ENCODE results near the gene CCRL2.
"Not testable (repeated sequence)": the region's sequence is repeated elsewhere in the genome, so short reads cannot be mapped to it uniquely, and the experiment has no call there.

The CCRL2 gene

GRCh38 chr3:46429671-46430070 is 22.6 kb downstream of the CCRL2 start:
- Histone ChIP-seq H3K79me2 (ENCODE audit: control insufficient read depth, insufficient read depth, low read length, unreplicated experiment) (no peaks in the 10 kb centered on the region), H3K27ac (ENCODE audit: low read depth, low read length) (no peak overlapping the region), H3K27me3 (ENCODE audit: insufficient read depth, low read length) (peaks cover 4% of the 10 kb centered on the region; the same call in 1 of the 2 replicates), H2AFZ (ENCODE audit: low read length, unreplicated experiment) (no peak overlapping the region), H3K4me1 (ENCODE audit: control insufficient read depth, insufficient read depth, low read length, unreplicated experiment) (no peaks in the 10 kb centered on the region), H3K4me3 (ENCODE audit: low read depth, low read length) (no peak overlapping the region), H3K36me3 (ENCODE audit: insufficient read depth, low read length) (no peaks in the 10 kb centered on the region)

- not testable (repeated sequence) for H3K79me2 ChIP-seq (ENCODE audit: control insufficient read depth, insufficient read depth, low read length, unreplicated experiment); H2AFZ ChIP-seq (ENCODE audit: low read length, unreplicated experiment); H3K36me3 ChIP-seq (ENCODE audit: insufficient read depth, low read length); H3K4me3 ChIP-seq (ENCODE audit: low read depth, low read length); H3K4me1 ChIP-seq (ENCODE audit: control insufficient read depth, insufficient read depth, low read length, unreplicated experiment); H3K27ac ChIP-seq (ENCODE audit: low read depth, low read length)
- H3K27me3 ChIP-seq (ENCODE audit: insufficient read depth, low read length), result peaks cover 15% of the 10 kb centered on the region; the same call in 1 of the 2 replicates
Observed at GRCh38 chr3:46430879-46431278, 23.8 kb downstream of the CCRL2 start.

- not testable (repeated sequence) for H3K27ac ChIP-seq (ENCODE audit: low read depth, low read length); H3K4me3 ChIP-seq (ENCODE audit: low read depth, low read length); H3K36me3 ChIP-seq (ENCODE audit: insufficient read depth, low read length); H3K79me2 ChIP-seq (ENCODE audit: control insufficient read depth, insufficient read depth, low read length, unreplicated experiment); H2AFZ ChIP-seq (ENCODE audit: low read length, unreplicated experiment); H3K4me1 ChIP-seq (ENCODE audit: control insufficient read depth, insufficient read depth, low read length, unreplicated experiment)
- peaks cover 22% of the 10 kb centered on the region; the same call in 1 of the 2 replicates for H3K27me3 ChIP-seq (ENCODE audit: insufficient read depth, low read length)
Observed at GRCh38 chr3:46431905-46432304, 24.8 kb downstream of the CCRL2 start.

- H3K36me3 ChIP-seq (ENCODE audit: insufficient read depth, low read length); H2AFZ ChIP-seq (ENCODE audit: low read length, unreplicated experiment); H3K27ac ChIP-seq (ENCODE audit: low read depth, low read length); H3K4me1 ChIP-seq (ENCODE audit: control insufficient read depth, insufficient read depth, low read length, unreplicated experiment); H3K4me3 ChIP-seq (ENCODE audit: low read depth, low read length); H3K79me2 ChIP-seq (ENCODE audit: control insufficient read depth, insufficient read depth, low read length, unreplicated experiment): not testable (repeated sequence)
- H3K27me3 ChIP-seq (ENCODE audit: insufficient read depth, low read length), result peaks cover 22% of the 10 kb centered on the region; the same call in 1 of the 2 replicates
Observed at GRCh38 chr3:46433118-46433517, 26.1 kb downstream of the CCRL2 start.

GRCh38 chr3:46433841-46434240 is 26.8 kb downstream of the CCRL2 start:
- Histone ChIP-seq H3K27me3 (ENCODE audit: insufficient read depth, low read length) (peaks cover 24% of the 10 kb centered on the region; the same call in 1 of the 2 replicates), H3K4me1 (ENCODE audit: control insufficient read depth, insufficient read depth, low read length, unreplicated experiment) (no peaks in the 10 kb centered on the region), H2AFZ (ENCODE audit: low read length, unreplicated experiment) (no peak overlapping the region), H3K4me3 (ENCODE audit: low read depth, low read length) (no peak overlapping the region), H3K36me3 (ENCODE audit: insufficient read depth, low read length) (no peaks in the 10 kb centered on the region), H3K79me2 (ENCODE audit: control insufficient read depth, insufficient read depth, low read length, unreplicated experiment) (no peaks in the 10 kb centered on the region), H3K27ac (ENCODE audit: low read depth, low read length) (no peak overlapping the region)

- Histone ChIP-seq H3K4me1 (ENCODE audit: control insufficient read depth, insufficient read depth, low read length, unreplicated experiment) (no peaks in the 10 kb centered on the region), H2AFZ (ENCODE audit: low read length, unreplicated experiment) (no peak overlapping the region), H3K4me3 (ENCODE audit: low read depth, low read length) (no peak overlapping the region), H3K27ac (ENCODE audit: low read depth, low read length) (no peak overlapping the region), H3K79me2 (ENCODE audit: control insufficient read depth, insufficient read depth, low read length, unreplicated experiment) (no peaks in the 10 kb centered on the region), H3K27me3 (ENCODE audit: insufficient read depth, low read length) (peaks cover 32% of the 10 kb centered on the region), H3K36me3 (ENCODE audit: insufficient read depth, low read length) (no peaks in the 10 kb centered on the region)
Observed at GRCh38 chr3:46435081-46435726, 28.1 kb downstream of the CCRL2 start.

- peaks cover 36% of the 10 kb centered on the region for H3K27me3 ChIP-seq (ENCODE audit: insufficient read depth, low read length)
- no peaks in the 10 kb centered on the region for H3K4me1 ChIP-seq (ENCODE audit: control insufficient read depth, insufficient read depth, low read length, unreplicated experiment)
- H3K27ac ChIP-seq (ENCODE audit: low read depth, low read length), result no peak overlapping the region
- H3K36me3 ChIP-seq (ENCODE audit: insufficient read depth, low read length), result no peaks in the 10 kb centered on the region
- H3K79me2 ChIP-seq (ENCODE audit: control insufficient read depth, insufficient read depth, low read length, unreplicated experiment), result no peaks in the 10 kb centered on the region
- H3K4me3 ChIP-seq (ENCODE audit: low read depth, low read length), result no peak overlapping the region
- no peak overlapping the region for H2AFZ ChIP-seq (ENCODE audit: low read length, unreplicated experiment)
Observed at GRCh38 chr3:46438831-46439230, 31.8 kb downstream of the CCRL2 start.

- Histone ChIP-seq H3K27me3 (ENCODE audit: insufficient read depth, low read length) (peaks cover 23% of the 10 kb centered on the region), H3K79me2 (ENCODE audit: control insufficient read depth, insufficient read depth, low read length, unreplicated experiment) (no peaks in the 10 kb centered on the region), H3K27ac (ENCODE audit: low read depth, low read length) (no peak overlapping the region), H3K36me3 (ENCODE audit: insufficient read depth, low read length) (no peaks in the 10 kb centered on the region), H2AFZ (ENCODE audit: low read length, unreplicated experiment) (no peak overlapping the region), H3K4me1 (ENCODE audit: control insufficient read depth, insufficient read depth, low read length, unreplicated experiment) (no peaks in the 10 kb centered on the region), H3K4me3 (ENCODE audit: low read depth, low read length) (no peak overlapping the region)
Observed at GRCh38 chr3:46440531-46441294, 33.7 kb downstream of the CCRL2 start.

- Histone ChIP-seq H3K27ac (ENCODE audit: low read depth, low read length) (no peak overlapping the region), H2AFZ (ENCODE audit: low read length, unreplicated experiment) (no peak overlapping the region), H3K79me2 (ENCODE audit: control insufficient read depth, insufficient read depth, low read length, unreplicated experiment) (no peaks in the 10 kb centered on the region), H3K4me1 (ENCODE audit: control insufficient read depth, insufficient read depth, low read length, unreplicated experiment) (no peaks in the 10 kb centered on the region), H3K36me3 (ENCODE audit: insufficient read depth, low read length) (no peaks in the 10 kb centered on the region), H3K27me3 (ENCODE audit: insufficient read depth, low read length) (peaks cover 30% of the 10 kb centered on the region), H3K4me3 (ENCODE audit: low read depth, low read length) (no peak overlapping the region)
Observed at GRCh38 chr3:46442576-46443530, 35.8 kb downstream of the CCRL2 start.

GRCh38 chr3:46447228-46447985 is 40.3 kb downstream of the CCRL2 start:
- H3K79me2 ChIP-seq (ENCODE audit: control insufficient read depth, insufficient read depth, low read length, unreplicated experiment), result no peaks in the 10 kb centered on the region
- H2AFZ ChIP-seq (ENCODE audit: low read length, unreplicated experiment), result no peak overlapping the region
- peaks cover 46% of the 10 kb centered on the region for H3K27me3 ChIP-seq (ENCODE audit: insufficient read depth, low read length)
- no peaks in the 10 kb centered on the region for H3K4me1 ChIP-seq (ENCODE audit: control insufficient read depth, insufficient read depth, low read length, unreplicated experiment)
- no peak overlapping the region for H3K27ac ChIP-seq (ENCODE audit: low read depth, low read length)
- no peaks in the 10 kb centered on the region for H3K36me3 ChIP-seq (ENCODE audit: insufficient read depth, low read length)
- H3K4me3 ChIP-seq (ENCODE audit: low read depth, low read length), result no peak overlapping the region

All from ACC112 (cell line).